Natural killer cell (primary cell): ENCODE data around the gene NDUFAF3. TPM values are rescaled to one million over a fixed set of nuclear protein-coding genes. Genes with fewer than 3 reads are reported as not detected.

Experiments used
- ATAC-seq, 3 donors: fragments of 150-1000 bp in 2 of 3; fragments of 200-7000 bp in 1 of 3; cut with Tn5 transposase; 1 replicate in 1 of 3; 2 replicates in 2 of 3; pipeline ENCODE4 v1.10.0; 2021; ENCODE audit warnings: mild to moderate bottlenecking in 2 of 3, moderate library complexity in 2 of 3
- DNase-seq, 2 donors: peaks; one replicate each; pipeline versions ENCODE4 v3.0.0 to v3.0.0-alpha.2; 2013 to 2021; ENCODE audit warnings: mixed read lengths in 1 of 2
- H3K27ac ChIP-seq: one replicate; pipeline ENCODE4 v1.5.1; 2013; ENCODE audit warnings: mild to moderate bottlenecking, low read length
- H3K27me3 ChIP-seq: one replicate; pipeline ENCODE4 v1.6.1; 2013; ENCODE audit warnings: low read length; ENCODE audit not compliant: control insufficient read depth, insufficient read depth
- H3K36me3 ChIP-seq: one replicate; pipeline ENCODE4 v1.6.1; 2013; ENCODE audit warnings: low read length; ENCODE audit not compliant: control insufficient read depth, insufficient read depth
- H3K4me1 ChIP-seq: one replicate; pipeline ENCODE4 v1.6.1; 2013; ENCODE audit warnings: low read length; ENCODE audit not compliant: control insufficient read depth, insufficient read depth
- H3K4me3 ChIP-seq: one replicate; pipeline ENCODE4 v1.5.1; 2013; ENCODE audit warnings: low read length
- H3K9me3 ChIP-seq: one replicate; pipeline ENCODE4 v1.6.1; 2013; ENCODE audit warnings: low read length; ENCODE audit not compliant: control insufficient read depth, insufficient read depth
- H3K27ac Mint-ChIP-seq, 2 donors: one replicate each; pipeline ENCODE4 v1.8.0; 2022; ENCODE audit warnings: mild to moderate bottlenecking in 2 of 2, mixed read lengths in 2 of 2, moderate library complexity in 1 of 2
- H3K27me3 Mint-ChIP-seq, 2 donors: one replicate each; pipeline ENCODE4 v1.8.0; 2022; ENCODE audit warnings: low read depth in 2 of 2, mixed read lengths in 2 of 2
- H3K36me3 Mint-ChIP-seq: one replicate; pipeline ENCODE4 v1.8.0; 2022; ENCODE audit warnings: mixed read lengths
- H3K4me1 Mint-ChIP-seq, 2 donors: one replicate each; pipeline ENCODE4 v1.8.0; 2022; ENCODE audit warnings: mixed read lengths in 2 of 2
- H3K4me3 Mint-ChIP-seq: one replicate; pipeline ENCODE4 v1.8.0; 2022; ENCODE audit warnings: mild to moderate bottlenecking, moderate library complexity, mixed read lengths
- H3K9me3 Mint-ChIP-seq, 2 donors: one replicate each; pipeline ENCODE4 v1.8.0; 2022; ENCODE audit warnings: mixed read lengths in 2 of 2
- WGBS: methylation state at CpG from one replicate; pipeline ENCODE4 v1.1.7; 2013; ENCODE audit warnings: missing lambda C conversion rate; ENCODE audit not compliant: insufficient coverage; 5-methylcytosine and 5-hydroxymethylcytosine counted together
- intact Hi-C: fragments of 100-400 bp; cut with micrococcal nuclease; formaldehyde crosslinking; loops from one replicate; pipeline ENCODE4 v1.14.2; 2022
- total RNA-seq, 4 donors: library from RNA; stranded (reverse); fragments of 120-200 nt in 1 of 4; gene quantifications; one replicate each; pipeline versions ENCODE4 v1.2.3 to v1.2.4, GENCODE V29; 2013 to 2022
- TF ChIP-seq, protein P1 (sequence below): fragments of 200-600 bp; IDR thresholded peaks from one replicate; pipeline ENCODE4 v1.8.0; 2022; ENCODE audit warnings: antibody characterized with exemption

The NDUFAF3 gene
- total RNA-seq, 3 donors from 2014 or later (not counting 1 experiment from before 2014, with no cell fraction given): 51.0 to 72.9 (median 66.1) TPM

DNA sequence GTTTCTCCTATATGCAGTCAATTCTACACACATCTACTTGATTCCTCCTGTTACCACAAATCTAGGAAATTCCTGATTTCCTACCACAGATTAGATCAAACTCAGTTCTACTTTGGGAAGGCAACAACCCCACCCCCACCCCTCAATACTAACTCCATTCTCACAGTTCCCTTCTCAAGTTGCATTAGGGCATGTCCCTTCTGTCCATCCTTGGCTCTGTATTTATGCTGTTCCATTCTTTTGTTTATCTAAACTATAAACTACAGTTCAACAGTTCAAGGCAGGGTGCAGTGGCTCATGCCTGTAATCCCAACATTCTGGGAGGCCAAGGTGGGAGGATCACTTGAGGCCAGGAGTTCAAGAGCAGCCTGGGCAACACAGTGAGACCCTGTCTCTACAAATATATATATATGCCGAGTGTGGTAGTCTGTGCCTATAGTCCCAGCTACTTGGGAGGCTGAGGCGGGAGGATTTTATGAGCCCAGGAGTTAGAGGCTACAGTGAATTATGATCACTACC is 32.5 kb downstream of the NDUFAF3 start:
- Mint-ChIP-seq H3K9me3 (no peaks in the 10 kb centered on the region), H3K4me3 (no peak overlapping the region), H3K4me1 (peaks cover 15 to 18% of the 10 kb centered on the region in 2 donors), H3K36me3 (peaks cover 8% of the 10 kb centered on the region), H3K27me3 (no peaks in the 10 kb centered on the region), H3K27ac (peak overlapping the region; percentile 36 to 42)
- no peaks in the 10 kb centered on the region for H3K27me3 ChIP-seq
- ATAC-seq: no peak
- WGBS: 100% methylated on average over 2 of the region's 2 CpGs
- TF ChIP-seq, protein P1, sequence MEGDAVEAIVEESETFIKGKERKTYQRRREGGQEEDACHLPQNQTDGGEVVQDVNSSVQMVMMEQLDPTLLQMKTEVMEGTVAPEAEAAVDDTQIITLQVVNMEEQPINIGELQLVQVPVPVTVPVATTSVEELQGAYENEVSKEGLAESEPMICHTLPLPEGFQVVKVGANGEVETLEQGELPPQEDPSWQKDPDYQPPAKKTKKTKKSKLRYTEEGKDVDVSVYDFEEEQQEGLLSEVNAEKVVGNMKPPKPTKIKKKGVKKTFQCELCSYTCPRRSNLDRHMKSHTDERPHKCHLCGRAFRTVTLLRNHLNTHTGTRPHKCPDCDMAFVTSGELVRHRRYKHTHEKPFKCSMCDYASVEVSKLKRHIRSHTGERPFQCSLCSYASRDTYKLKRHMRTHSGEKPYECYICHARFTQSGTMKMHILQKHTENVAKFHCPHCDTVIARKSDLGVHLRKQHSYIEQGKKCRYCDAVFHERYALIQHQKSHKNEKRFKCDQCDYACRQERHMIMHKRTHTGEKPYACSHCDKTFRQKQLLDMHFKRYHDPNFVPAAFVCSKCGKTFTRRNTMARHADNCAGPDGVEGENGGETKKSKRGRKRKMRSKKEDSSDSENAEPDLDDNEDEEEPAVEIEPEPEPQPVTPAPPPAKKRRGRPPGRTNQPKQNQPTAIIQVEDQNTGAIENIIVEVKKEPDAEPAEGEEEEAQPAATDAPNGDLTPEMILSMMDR: no peak
- H3K36me3 ChIP-seq: peaks cover 45% of the 10 kb centered on the region
- no peak for DNase-seq
- no peak overlapping the region for H3K4me3 ChIP-seq
- H3K9me3 ChIP-seq: no peaks in the 10 kb centered on the region
- intact Hi-C loops: no loop called here
- H3K27ac ChIP-seq: no peak overlapping the region
- H3K4me1 ChIP-seq: no peaks in the 10 kb centered on the region

DNA sequence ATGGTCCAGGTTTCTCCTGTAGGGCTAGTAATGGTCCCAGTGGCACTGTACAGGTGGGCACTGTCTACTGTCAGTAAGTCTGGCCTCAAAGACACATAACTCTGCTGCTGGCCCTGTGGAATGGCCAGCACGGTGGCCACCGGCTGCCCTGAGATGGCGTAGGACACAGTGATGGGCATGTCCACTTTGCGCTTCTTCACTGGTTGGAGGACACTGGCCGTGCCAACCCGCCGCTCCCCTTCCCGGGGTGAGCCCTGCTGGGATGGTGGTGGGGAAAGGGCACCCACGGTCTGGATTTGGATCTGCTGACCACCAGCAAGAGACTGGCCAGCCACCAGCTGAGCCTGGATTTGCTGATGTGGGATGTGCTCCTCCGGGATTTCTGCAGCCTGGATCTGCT is 35.3 kb downstream of the NDUFAF3 start:
- Mint-ChIP-seq H3K4me1 (peaks cover under 1 to 8% of the 10 kb centered on the region in 2 donors), H3K36me3 (peaks cover 8% of the 10 kb centered on the region), H3K27ac (no peak overlapping the region), H3K9me3 (no peaks in the 10 kb centered on the region), H3K27me3 (no peaks in the 10 kb centered on the region), H3K4me3 (no peak overlapping the region)
- Histone ChIP-seq H3K4me3 (no peak overlapping the region), H3K4me1 (no peaks in the 10 kb centered on the region), H3K9me3 (no peaks in the 10 kb centered on the region), H3K27ac (no peak overlapping the region), H3K36me3 (peaks cover 44% of the 10 kb centered on the region), H3K27me3 (no peaks in the 10 kb centered on the region)
- no peak for DNase-seq
- TF ChIP-seq, protein P1: no peak
- peak in 2 of 3 donors; percentile 13 to 17 for ATAC-seq
- intact Hi-C loops: no loop called here
- 98% methylated on average over 10 of the region's 10 CpGs for WGBS

DNA sequence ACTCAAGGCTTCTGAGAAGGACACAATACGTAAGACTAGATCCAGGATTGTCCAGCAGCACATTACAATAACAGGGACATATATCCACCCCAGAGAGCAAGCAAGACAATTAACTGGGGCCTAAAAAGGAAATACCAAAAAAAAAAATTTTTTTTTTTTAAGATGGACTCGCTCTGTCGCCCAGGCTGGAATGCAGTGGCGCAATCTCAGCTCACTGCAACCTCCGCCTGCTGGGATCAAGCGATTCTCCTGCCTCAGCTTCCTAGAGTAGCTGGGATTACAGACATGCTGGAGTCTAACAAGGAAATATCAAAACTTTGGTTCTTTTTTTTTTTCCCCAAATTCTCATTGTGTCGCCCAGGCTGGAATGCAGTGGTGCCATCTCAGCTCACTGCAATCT is 36.1 kb downstream of the NDUFAF3 start:
- Mint-ChIP-seq H3K27me3 (no peaks in the 10 kb centered on the region), H3K27ac (no peak overlapping the region), H3K36me3 (peaks cover 8% of the 10 kb centered on the region), H3K9me3 (no peaks in the 10 kb centered on the region), H3K4me1 (peaks cover 0 to 4% of the 10 kb centered on the region in 2 donors), H3K4me3 (no peak overlapping the region)
- no peak for DNase-seq
- intact Hi-C loops: no loop called here
- H3K27me3 ChIP-seq: no peaks in the 10 kb centered on the region
- no peaks in the 10 kb centered on the region for H3K4me1 ChIP-seq
- peaks cover 42% of the 10 kb centered on the region for H3K36me3 ChIP-seq
- H3K27ac ChIP-seq: no peak overlapping the region
- H3K9me3 ChIP-seq: no peaks in the 10 kb centered on the region
- ATAC-seq: no peak
- H3K4me3 ChIP-seq: no peak overlapping the region
- WGBS: 96% methylated on average over 7 of the region's 7 CpGs
- TF ChIP-seq, protein P1: no peak

Other genes with a start within 250 kb of the NDUFAF3 start
- 10 to 100 TPM; 40.5 to 43.5 (median 42.7) TPM for gene PRKAR2A, start 174.2 kb upstream of the NDUFAF3 start, total RNA-seq
- gene SLC25A20, start 123.2 kb upstream of the NDUFAF3 start, total RNA-seq: 10 to 100 TPM; 29.5 to 64.0 (median 48.3) TPM
- gene ARIH2, start 103.3 kb upstream of the NDUFAF3 start, total RNA-seq: 100 to 1,000 TPM; 239 to 291 (median 243) TPM
- 10 to 100 TPM; 28.8 to 31.3 (median 30.6) TPM for gene P4HTM, start 31.9 kb upstream of the NDUFAF3 start, total RNA-seq
- 100 to 1,000 TPM; 113 to 167 (median 129) TPM for gene WDR6, start 14.7 kb upstream of the NDUFAF3 start, total RNA-seq
- gene DALRD3, start 3.5 kb upstream of the NDUFAF3 start, total RNA-seq: 10 to 100 TPM; 16.8 to 20.1 (median 18.0) TPM
- 10 to 100 TPM; 45.6 to 85.7 (median 50.0) TPM for gene IMPDH2, start 7.3 kb downstream of the NDUFAF3 start, total RNA-seq
- gene QRICH1, start 72.0 kb downstream of the NDUFAF3 start, total RNA-seq: 100 to 1,000 TPM; 220 to 230 (median 227) TPM
- 100 to 1,000 TPM; 250 to 280 (median 258) TPM for gene QARS1, start 82.6 kb downstream of the NDUFAF3 start, total RNA-seq
- gene USP19, start 98.7 kb downstream of the NDUFAF3 start, total RNA-seq: 10 to 100 TPM; 68.6 to 71.5 (median 68.6) TPM
- 1 to 10 TPM in 2 of 3 donors, under 1 TPM in 1; 0.75 to 1.7 (median 1.2) TPM for gene LAMB2, start 110.9 kb downstream of the NDUFAF3 start, total RNA-seq
- gene CCDC71, start 144.2 kb downstream of the NDUFAF3 start, total RNA-seq: 10 to 100 TPM; 13.8 to 20.6 (median 15.6) TPM
- 1 to 10 TPM; 2.4 to 7.0 (median 3.5) TPM for gene KLHDC8B, start 149.5 kb downstream of the NDUFAF3 start, total RNA-seq